ENCODE results near the gene CCDC12. TPM values are rescaled to one million over a fixed set of nuclear protein-coding genes. Genes with fewer than 3 reads are reported as not detected.
A peak's percentile ranks its signal among the peaks of the same experiment; 100 is the strongest.

Gene CCDC12
- total RNA-seq, 1 experiment from 2014 or later = 52.7 TPM

DNA sequence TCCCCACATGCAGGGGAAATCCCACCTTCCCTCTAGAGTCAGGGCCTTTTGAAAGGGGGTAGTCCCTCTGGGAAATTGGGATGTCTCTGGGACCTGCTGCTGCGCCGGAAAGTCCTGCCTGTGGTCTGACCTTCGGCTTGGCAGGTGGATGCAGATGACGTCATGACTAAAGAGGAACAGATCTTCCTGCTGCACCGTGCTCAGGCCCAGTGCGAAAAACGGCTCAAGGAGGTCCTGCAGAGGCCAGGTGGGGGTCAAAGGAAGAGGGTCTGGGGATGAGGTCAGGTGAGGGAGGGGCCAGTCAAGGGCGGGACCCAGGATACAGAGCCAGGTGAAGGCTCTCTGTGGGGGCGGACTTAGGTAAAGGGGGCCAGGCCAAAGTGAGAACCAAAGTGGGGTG lies 82.8 kb downstream of the CCDC12 start:
- no peaks in the 10 kb centered on the region for H3K36me3 Mint-ChIP-seq (ENCODE audit: insufficient read depth, unreplicated experiment)
- H3K27me3 ChIP-seq (replicated peaks; ENCODE audit: control insufficient read depth, insufficient read depth, low read length) = no peaks in the 10 kb centered on the region
- DNase-seq = no peak
- H3K27ac Mint-ChIP-seq (ENCODE audit: unreplicated experiment) = no peak overlapping the region
- no peaks in the 10 kb centered on the region for H3K9me3 ChIP-seq
- H3K4me3 ChIP-seq (ENCODE audit: low read depth, low read length) = no peak overlapping the region
- no peaks in the 10 kb centered on the region for H3K36me3 ChIP-seq (ENCODE audit: control insufficient read depth, insufficient read depth, low read length)
- H3K9me3 Mint-ChIP-seq (ENCODE audit: unreplicated experiment) = no peaks in the 10 kb centered on the region
- POLR2A ChIA-PET = no interaction called here
- H3K27me3 Mint-ChIP-seq (ENCODE audit: insufficient read depth, unreplicated experiment) = no peaks in the 10 kb centered on the region
- H3K4me1 Mint-ChIP-seq (ENCODE audit: low read depth, unreplicated experiment) = peaks cover 7% of the 10 kb centered on the region
- intact Hi-C loops (cut with micrococcal nuclease; ENCODE audit: unreplicated experiment) = loop anchor here (2.0 to 10.0 kb wide), 3 partner anchors 15 to 409 kb away; no protein-coding TSS in a partner anchor
- no peak for TF ChIP-seq CTCF (IDR thresholded peaks at IDR 0.05; ENCODE audit: insufficient read depth in 1 of 2, low read depth in 1 of 2, low read length in 1 of 2, severe bottlenecking in 1 of 2, unreplicated experiment in 1 of 2)
- H3K4me3 Mint-ChIP-seq (ENCODE audit: unreplicated experiment) = no peak overlapping the region
- H3K4me1 ChIP-seq = peaks cover 9% of the 10 kb centered on the region; the same call in 1 of the 2 replicates
- CTCF ChIA-PET = interaction anchor here (0.8 kb wide), 1 partner anchor 160 kb away, joined by 3 read pairs; no protein-coding TSS in a partner anchor
- BruUV-seq (replicated peaks) = no TSS peak

DNA sequence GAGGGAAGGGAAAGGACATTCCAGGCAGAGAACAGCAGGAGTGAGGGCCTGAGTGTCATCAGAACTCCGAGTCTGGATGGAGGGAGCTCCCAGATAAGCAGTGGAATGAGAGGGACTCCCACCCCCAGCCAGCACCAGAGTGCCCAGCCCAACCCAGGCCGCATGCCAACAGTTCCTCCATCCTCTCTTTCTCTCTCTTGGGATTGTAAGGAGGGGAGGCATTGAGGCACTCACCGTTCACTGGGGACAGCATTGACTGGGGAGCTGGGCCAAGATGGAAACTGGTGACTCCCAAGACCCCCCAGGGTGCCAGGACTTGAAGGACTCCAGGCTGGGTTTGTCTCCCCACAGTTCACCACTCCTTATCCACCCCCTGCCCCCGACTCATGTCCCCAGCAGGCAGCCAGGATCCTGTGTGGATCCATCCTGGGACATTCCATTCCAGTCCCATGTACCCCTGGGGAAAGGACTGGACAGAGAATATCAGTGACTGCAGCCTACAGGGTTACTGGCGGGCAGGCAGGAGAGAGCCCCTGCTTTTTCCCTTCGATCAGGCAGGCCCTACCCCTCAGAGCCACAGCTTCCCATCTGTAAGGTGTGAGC lies 83.3 kb downstream of the CCDC12 start:
- Mint-ChIP-seq H3K9me3 (ENCODE audit: unreplicated experiment) (no peaks in the 10 kb centered on the region), H3K27me3 (ENCODE audit: insufficient read depth, unreplicated experiment) (no peaks in the 10 kb centered on the region), H3K4me1 (ENCODE audit: low read depth, unreplicated experiment) (peaks cover 7% of the 10 kb centered on the region), H3K27ac (ENCODE audit: unreplicated experiment) (no peak overlapping the region), H3K36me3 (ENCODE audit: insufficient read depth, unreplicated experiment) (no peaks in the 10 kb centered on the region), H3K4me3 (ENCODE audit: unreplicated experiment) (peak overlapping the region; percentile 58)
- ChIA-PET CTCF (interaction anchor here (0.7 to 1.2 kb wide), 2 partner anchors 16 to 243 kb away, joined by 5 to 6 read pairs; no protein-coding TSS in a partner anchor), POLR2A (interaction anchor here (0.7 kb wide), 1 partner anchor 17 kb away, joined by 7 read pairs; no protein-coding TSS in a partner anchor)
- TF ChIP-seq CTCF (IDR thresholded peaks at IDR 0.05; ENCODE audit: insufficient read depth in 1 of 2, low read depth in 1 of 2, low read length in 1 of 2, severe bottlenecking in 1 of 2, unreplicated experiment in 1 of 2) = no peak
- Histone ChIP-seq H3K36me3 (ENCODE audit: control insufficient read depth, insufficient read depth, low read length) (no peaks in the 10 kb centered on the region), H3K4me1 (peaks cover 9% of the 10 kb centered on the region; the same call in 1 of the 2 replicates), H3K9me3 (no peaks in the 10 kb centered on the region), H3K27me3 (replicated peaks; ENCODE audit: control insufficient read depth, insufficient read depth, low read length) (no peaks in the 10 kb centered on the region), H3K4me3 (ENCODE audit: low read depth, low read length) (no peak overlapping the region)
- no TSS peak for BruUV-seq (replicated peaks)
- no peak for DNase-seq
- intact Hi-C loops (cut with micrococcal nuclease; ENCODE audit: unreplicated experiment) = loop anchor here (2.0 to 10.0 kb wide), 3 partner anchors 14 to 408 kb away; no protein-coding TSS in a partner anchor

DNA sequence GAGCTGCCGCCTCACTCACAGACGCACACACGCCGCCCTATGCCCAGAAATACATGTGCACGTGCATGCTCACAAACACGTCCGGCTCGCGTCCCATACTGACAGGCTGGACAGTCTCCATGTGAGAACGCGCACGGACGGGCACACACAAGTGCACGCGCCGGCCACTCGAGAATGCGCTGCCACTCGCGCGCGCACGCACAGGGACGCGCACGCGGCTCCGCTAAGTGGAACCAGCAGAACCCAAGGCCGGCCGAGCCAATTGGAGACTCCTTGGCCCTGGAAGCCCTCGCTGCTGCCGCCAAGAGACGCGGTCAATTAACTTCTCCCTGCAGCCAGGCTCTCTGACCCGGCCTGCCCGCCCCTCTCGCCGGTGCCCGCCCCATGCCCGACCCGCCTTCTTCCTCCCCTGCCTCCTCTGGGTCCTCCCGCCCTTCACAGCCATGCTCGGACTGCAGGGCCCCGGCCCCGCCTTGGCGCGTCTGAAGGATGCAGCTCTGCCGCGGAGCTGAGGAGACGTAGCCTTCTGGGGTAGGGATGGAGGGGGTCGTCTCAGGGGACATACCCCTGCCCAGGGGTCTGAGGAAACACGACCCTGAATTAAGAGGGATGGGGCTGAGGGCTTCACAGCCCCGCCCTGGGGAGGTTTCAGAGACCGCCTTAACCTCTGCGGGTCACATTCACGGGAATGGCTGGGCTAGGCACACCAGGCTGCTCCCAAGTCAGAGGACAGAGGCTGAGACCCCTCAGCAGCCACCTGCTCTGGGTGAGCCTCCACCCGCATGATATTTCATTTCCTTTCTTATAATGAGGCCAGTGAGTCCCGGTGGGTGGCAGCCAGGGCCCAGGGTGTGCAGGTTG lies 84.0 kb downstream of the CCDC12 start:
- POLR2A ChIA-PET = interaction anchor here (0.7 kb wide), 1 partner anchor 16 kb away, joined by 7 read pairs; no protein-coding TSS in a partner anchor
- Mint-ChIP-seq H3K27ac (ENCODE audit: unreplicated experiment) (no peak overlapping the region), H3K27me3 (ENCODE audit: insufficient read depth, unreplicated experiment) (no peaks in the 10 kb centered on the region), H3K9me3 (ENCODE audit: unreplicated experiment) (no peaks in the 10 kb centered on the region), H3K36me3 (ENCODE audit: insufficient read depth, unreplicated experiment) (no peaks in the 10 kb centered on the region), H3K4me3 (ENCODE audit: unreplicated experiment) (peak overlapping the region; percentile 58), H3K4me1 (ENCODE audit: low read depth, unreplicated experiment) (peaks cover 7% of the 10 kb centered on the region)
- CTCF ChIA-PET = interaction anchor here (0.7 to 1.2 kb wide), 2 partner anchors 17 to 242 kb away, joined by 5 to 6 read pairs; no protein-coding TSS in a partner anchor
- DNase-seq = peak; percentile 71 to 73
- TF ChIP-seq CTCF (IDR thresholded peaks at IDR 0.05; ENCODE audit: insufficient read depth in 1 of 2, low read depth in 1 of 2, low read length in 1 of 2, severe bottlenecking in 1 of 2, unreplicated experiment in 1 of 2) = no peak
- Histone ChIP-seq H3K4me1 (peaks cover 9% of the 10 kb centered on the region; the same call in 1 of the 2 replicates), H3K9me3 (no peaks in the 10 kb centered on the region), H3K36me3 (ENCODE audit: control insufficient read depth, insufficient read depth, low read length) (no peaks in the 10 kb centered on the region), H3K27me3 (replicated peaks; ENCODE audit: control insufficient read depth, insufficient read depth, low read length) (no peaks in the 10 kb centered on the region), H3K4me3 (ENCODE audit: low read depth, low read length) (peak overlapping the region; percentile 42)
- intact Hi-C loops (cut with micrococcal nuclease; ENCODE audit: unreplicated experiment) = loop anchor here (2.0 to 10.0 kb wide), 3 partner anchors 14 to 408 kb away; no protein-coding TSS in a partner anchor
- BruUV-seq (replicated peaks) = no TSS peak
